Uterus (tissue), 4 donors: ENCODE measurements around the gene SLC43A3. TPM values are rescaled to one million over a fixed set of nuclear protein-coding genes. Genes with fewer than 3 reads are reported as not detected.

Experiments
- DNase-seq, 2 donors: peaks; one replicate each; pipeline ENCODE4 v3.0.0-alpha.2; 2019 to 2020
- H3K27ac ChIP-seq, 2 donors: fragments of 200-600 bp; sonication (generic); 1 replicate in 1 of 2; 2 replicates in 1 of 2; pipeline ENCODE4 v1.5.1; 2016 to 2018
- H3K27me3 ChIP-seq, 2 donors: fragments of 200-600 bp; sonication (generic); one replicate each; pipeline ENCODE4 v1.5.1; 2018 to 2019; ENCODE audit warnings: control low read depth in 1 of 2
- H3K36me3 ChIP-seq, 2 donors: fragments of 200-600 bp; sonication (generic); one replicate each; pipeline ENCODE4 v1.5.1; 2019; ENCODE audit warnings: control low read depth in 1 of 2
- H3K4me1 ChIP-seq, 2 donors: fragments of 200-600 bp; sonication (generic); one replicate each; pipeline ENCODE4 v1.5.1; 2018 to 2019; ENCODE audit warnings: control low read depth in 1 of 2
- H3K4me3 ChIP-seq, 2 donors: fragments of 200-600 bp; sonication (generic); 1 replicate in 1 of 2; 2 replicates in 1 of 2; pipeline ENCODE4 v1.5.1; 2018 to 2019; ENCODE audit warnings: mild to moderate bottlenecking in 1 of 2
- H3K9me3 ChIP-seq, 2 donors: fragments of 200-600 bp; sonication (generic); one replicate each; pipeline ENCODE4 v1.5.1; 2019; ENCODE audit warnings: control low read depth in 1 of 2
- POLR2A ChIP-seq, 2 donors: fragments of 450-650 bp; IDR thresholded peaks; one replicate each; pipeline ENCODE4 v1.6.1; 2016; ENCODE audit warnings: antibody characterized with exemption in 2 of 2, mild to moderate bottlenecking in 1 of 2, moderate library complexity in 1 of 2
- intact Hi-C: fragments of 100-400 bp; cut with DNase I; formaldehyde crosslinking; loops from one replicate; pipeline ENCODE4 v1.15.1; 2023; ENCODE audit warnings: low total_unique reads
- total RNA-seq, 4 donors: library from RNA; depleted of rRNA in 3 of 4; stranded (reverse); fragments of >200 nt in 3 of 4; gene quantifications; one replicate each; pipeline versions ENCODE4 v1.1.0 to v1.2.4, GENCODE V29; 2014 to 2023
- TF ChIP-seq, protein P1 (sequence below), 4 experiments: fragments of 200-600 bp in 2 of 4; fragments of 450-650 bp in 2 of 4; sonication (generic) in 2 of 4; IDR thresholded peaks; one replicate each; pipeline ENCODE4 v1.5.1; 2016 to 2019; ENCODE audit warnings: antibody characterized with exemption in 4 of 4, mild to moderate bottlenecking in 2 of 4, moderate library complexity in 1 of 4
- donor health status: DM: yes; HTN: yes; CAD: no.

SLC43A3 gene
- total RNA-seq, 4 donors from 2014 or later = 44.1 to 333 (median 102) TPM

GRCh38 chr11:57413681-57414080 is 13.2 kb downstream of the SLC43A3 start:
- intact Hi-C loops = no loop called here
- no peak for DNase-seq
- H3K4me3 ChIP-seq = no peak overlapping the region

DNA sequence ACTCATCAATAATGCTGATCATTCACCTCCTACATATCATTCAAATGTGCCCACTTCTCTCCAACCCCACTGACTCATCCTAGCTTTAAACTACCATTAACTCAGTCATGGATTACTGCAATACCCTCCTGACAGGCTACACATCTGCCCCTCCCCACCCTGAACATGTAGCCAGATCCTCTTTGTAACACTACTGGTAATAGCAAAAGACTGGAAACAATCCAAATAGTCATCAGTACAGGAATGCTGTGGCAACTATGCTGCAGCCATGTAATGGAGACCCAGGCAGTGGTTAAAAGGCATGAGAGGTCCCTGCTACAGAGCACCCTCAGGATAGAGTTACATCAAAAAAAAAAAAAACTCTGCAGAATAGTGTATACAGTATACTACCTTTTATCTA is 16.6 kb downstream of the SLC43A3 start:
- H3K27ac ChIP-seq = no peak overlapping the region
- TF ChIP-seq POLR2A (IDR thresholded peaks at IDR 0.05) = no peak
- TF ChIP-seq, protein P1, sequence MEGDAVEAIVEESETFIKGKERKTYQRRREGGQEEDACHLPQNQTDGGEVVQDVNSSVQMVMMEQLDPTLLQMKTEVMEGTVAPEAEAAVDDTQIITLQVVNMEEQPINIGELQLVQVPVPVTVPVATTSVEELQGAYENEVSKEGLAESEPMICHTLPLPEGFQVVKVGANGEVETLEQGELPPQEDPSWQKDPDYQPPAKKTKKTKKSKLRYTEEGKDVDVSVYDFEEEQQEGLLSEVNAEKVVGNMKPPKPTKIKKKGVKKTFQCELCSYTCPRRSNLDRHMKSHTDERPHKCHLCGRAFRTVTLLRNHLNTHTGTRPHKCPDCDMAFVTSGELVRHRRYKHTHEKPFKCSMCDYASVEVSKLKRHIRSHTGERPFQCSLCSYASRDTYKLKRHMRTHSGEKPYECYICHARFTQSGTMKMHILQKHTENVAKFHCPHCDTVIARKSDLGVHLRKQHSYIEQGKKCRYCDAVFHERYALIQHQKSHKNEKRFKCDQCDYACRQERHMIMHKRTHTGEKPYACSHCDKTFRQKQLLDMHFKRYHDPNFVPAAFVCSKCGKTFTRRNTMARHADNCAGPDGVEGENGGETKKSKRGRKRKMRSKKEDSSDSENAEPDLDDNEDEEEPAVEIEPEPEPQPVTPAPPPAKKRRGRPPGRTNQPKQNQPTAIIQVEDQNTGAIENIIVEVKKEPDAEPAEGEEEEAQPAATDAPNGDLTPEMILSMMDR (IDR thresholded peaks at IDR 0.05) = no peak
- intact Hi-C loops = no loop called here

More at GRCh38 chr11:57413681-57414080, 13.2 kb downstream of the SLC43A3 start:
- no peak for TF ChIP-seq POLR2A (IDR thresholded peaks at IDR 0.05)
- TF ChIP-seq, protein P1 (IDR thresholded peaks at IDR 0.05) = no peak
- Histone ChIP-seq H3K27me3 (no peaks in the 10 kb centered on the region), H3K9me3 (no peaks in the 10 kb centered on the region), H3K4me1 (no peaks in the 10 kb centered on the region), H3K27ac (no peak overlapping the region), H3K36me3 (no peaks in the 10 kb centered on the region)

DNA sequence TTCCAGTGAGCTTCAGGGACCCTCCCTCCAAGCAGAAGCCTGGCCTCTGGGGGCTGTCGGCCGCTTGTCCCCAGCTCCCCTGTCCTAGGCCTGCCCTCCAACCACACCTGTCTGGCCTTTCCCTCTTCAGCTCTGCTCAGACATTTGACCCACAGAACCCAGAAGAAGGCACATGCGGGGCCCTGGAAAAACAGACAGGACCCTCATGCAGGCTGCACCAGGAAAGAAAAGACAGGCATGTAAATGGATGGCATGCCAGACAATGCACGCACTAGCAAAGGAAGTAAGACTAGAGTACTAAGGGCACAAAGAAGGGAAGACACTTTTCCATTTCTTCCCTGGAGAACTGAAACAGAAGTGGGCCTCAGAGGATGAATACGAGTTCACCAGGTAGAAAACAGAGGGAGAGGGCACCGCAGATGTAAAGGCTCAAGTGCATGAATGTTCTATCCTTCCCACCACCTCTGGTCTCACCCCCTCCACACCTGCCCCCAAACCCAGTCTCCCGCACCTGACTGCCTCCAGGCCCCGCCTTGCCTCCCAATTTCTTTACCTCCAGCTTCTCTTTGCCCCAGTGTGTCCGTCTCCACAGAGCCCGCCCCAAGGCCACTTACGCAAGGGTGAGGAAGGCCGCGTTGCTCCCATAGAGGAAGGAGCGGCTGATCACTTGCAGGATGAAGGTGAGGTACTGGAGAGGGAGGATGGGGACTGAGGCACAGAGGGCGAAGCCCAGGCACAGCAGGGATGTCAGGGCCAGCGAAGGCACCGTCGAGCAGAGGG is 17.4 kb downstream of the SLC43A3 start:
- Histone ChIP-seq H3K4me1 (no peaks in the 10 kb centered on the region), H3K27me3 (no peaks in the 10 kb centered on the region), H3K27ac (no peak overlapping the region), H3K4me3 (no peak overlapping the region), H3K36me3 (no peaks in the 10 kb centered on the region), H3K9me3 (no peaks in the 10 kb centered on the region)
- no peak for DNase-seq
- intact Hi-C loops = no loop called here
- TF ChIP-seq, protein P1 (IDR thresholded peaks at IDR 0.05) = no peak
- no peak for TF ChIP-seq POLR2A (IDR thresholded peaks at IDR 0.05)

More for the DNA sequence above, 16.6 kb downstream of the SLC43A3 start:
- no peak overlapping the region for H3K4me3 ChIP-seq
- no peaks in the 10 kb centered on the region for H3K9me3 ChIP-seq
- H3K27me3 ChIP-seq = no peaks in the 10 kb centered on the region
- H3K4me1 ChIP-seq = no peaks in the 10 kb centered on the region
- H3K36me3 ChIP-seq = no peaks in the 10 kb centered on the region
- DNase-seq = no peak

DNA sequence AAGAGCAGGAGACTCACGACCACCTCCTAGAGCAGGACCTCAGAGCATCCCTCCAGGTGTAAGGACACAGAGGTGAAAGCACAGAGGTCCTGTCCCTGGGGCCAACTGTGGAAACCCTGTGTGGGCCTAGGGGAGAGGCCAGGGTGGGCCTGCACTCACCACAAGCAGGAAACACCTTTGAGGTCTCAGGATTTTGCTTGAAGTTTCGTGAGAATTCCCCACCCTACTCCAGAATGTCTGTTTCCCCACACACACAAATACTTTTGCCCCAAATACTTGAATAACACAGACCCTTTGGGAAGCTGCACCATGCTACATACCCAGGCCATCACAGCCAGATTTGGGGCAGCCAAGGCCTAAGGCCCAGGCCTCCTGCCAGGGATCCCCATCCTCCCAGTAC is 18.1 kb downstream of the SLC43A3 start:
- no peaks in the 10 kb centered on the region for H3K9me3 ChIP-seq
- intact Hi-C loops = no loop called here
- no peaks in the 10 kb centered on the region for H3K4me1 ChIP-seq
- DNase-seq = no peak
- H3K27ac ChIP-seq = no peak overlapping the region
- H3K27me3 ChIP-seq = no peaks in the 10 kb centered on the region
- H3K4me3 ChIP-seq = no peak overlapping the region
- TF ChIP-seq, protein P1 (IDR thresholded peaks at IDR 0.05) = no peak
- TF ChIP-seq POLR2A (IDR thresholded peaks at IDR 0.05) = no peak
- no peaks in the 10 kb centered on the region for H3K36me3 ChIP-seq

GRCh38 chr11:57407941-57408475 is 18.9 kb downstream of the SLC43A3 start:
- Histone ChIP-seq H3K9me3 (no peaks in the 10 kb centered on the region), H3K27me3 (no peaks in the 10 kb centered on the region), H3K4me1 (no peaks in the 10 kb centered on the region), H3K4me3 (no peak overlapping the region), H3K36me3 (no peaks in the 10 kb centered on the region), H3K27ac (no peak overlapping the region)
- TF ChIP-seq POLR2A (IDR thresholded peaks at IDR 0.05) = no peak
- TF ChIP-seq, protein P1 (IDR thresholded peaks at IDR 0.05) = no peak
- DNase-seq = no peak
- intact Hi-C loops = no loop called here
